Measurements from ENCODE around the gene FXYD3. TPM values are rescaled to one million over a fixed set of nuclear protein-coding genes. Genes with fewer than 3 reads are reported as not detected.
A peak's percentile ranks its signal among the peaks of the same experiment; 100 is the strongest.

FXYD3 gene
- total RNA-seq, result not detected

GRCh38 chr19:35115177-35115951, at the start of gene FXYD3:
Gene FXYD3, plus strand, starts transcription at chr19:35115823. Its CDS starts 3,554 bp downstream, at chr19:35119377.
- H3K4me1 Mint-ChIP-seq (ENCODE audit: low read depth), result peaks cover 4% of the 10 kb centered on the region
- intact Hi-C loops (cut with micrococcal nuclease), result loop anchor here (2.0 kb wide), 1 partner anchor 25 kb away; no protein-coding TSS in a partner anchor
- CTCF ChIA-PET, result interaction anchor here (0.6 to 2.1 kb wide), 13 partner anchors 9 to 475 kb away, joined by 3 to 13 read pairs (median 4); no protein-coding TSS in a partner anchor
- no peaks in the 10 kb centered on the region for H3K27me3 Mint-ChIP-seq (ENCODE audit: low read depth)
- H3K4me3 Mint-ChIP-seq, result no peak within 1 kb of the TSS
- no peaks in the 10 kb centered on the region for H3K9me3 Mint-ChIP-seq
- H3K36me3 Mint-ChIP-seq (ENCODE audit: low read depth), result no peaks in the 10 kb centered on the region
- DNase-seq, result no peak
- H3K27ac Mint-ChIP-seq, result no peak within 1 kb of the TSS

- Mint-ChIP-seq H3K9me3 (peaks cover 6% of the 10 kb centered on the region), H3K27me3 (ENCODE audit: low read depth) (no peaks in the 10 kb centered on the region), H3K4me1 (ENCODE audit: low read depth) (peaks cover 24% of the 10 kb centered on the region), H3K36me3 (ENCODE audit: low read depth) (no peaks in the 10 kb centered on the region), H3K4me3 (no peak overlapping the region), H3K27ac (no peak overlapping the region)
- DNase-seq, result no peak
- intact Hi-C loops (cut with micrococcal nuclease), result loop anchor here (5.0 kb wide), 1 partner anchor 56 kb away; no protein-coding TSS in a partner anchor
- CTCF ChIA-PET, result interaction anchor here (0.6 to 2.3 kb wide), 23 partner anchors 10 to 177 kb away, joined by 3 to 35 read pairs (median 5); partner anchors contain the start of genes FXYD5 and LGI4
These were observed 49.5 kb upstream of the FXYD3 start for GRCh38 chr19:35066121-35066520.

GRCh38 chr19:35066691-35067563, 48.7 kb upstream of the FXYD3 start:
- H3K4me3 Mint-ChIP-seq, result peak overlapping the region; percentile 22
- intact Hi-C loops (cut with micrococcal nuclease), result loop anchor here (1.0 to 5.0 kb wide), 5 partner anchors 23 to 74 kb away; partner anchors contain the start of gene LGI4
- DNase-seq, result peak; percentile 96
- peak overlapping the region; percentile 46 for H3K27ac Mint-ChIP-seq
- H3K27me3 Mint-ChIP-seq (ENCODE audit: low read depth), result no peaks in the 10 kb centered on the region
- H3K9me3 Mint-ChIP-seq, result peaks cover 6% of the 10 kb centered on the region
- H3K36me3 Mint-ChIP-seq (ENCODE audit: low read depth), result no peaks in the 10 kb centered on the region
- peaks cover 24% of the 10 kb centered on the region for H3K4me1 Mint-ChIP-seq (ENCODE audit: low read depth)
- CTCF ChIA-PET, result interaction anchor here (0.6 to 2.3 kb wide), 33 partner anchors 8 to 1212 kb away, joined by 3 to 35 read pairs (median 5); partner anchors contain the start of genes FXYD5 and LGI4

- H3K27me3 Mint-ChIP-seq (ENCODE audit: low read depth), result no peaks in the 10 kb centered on the region
- intact Hi-C loops (cut with micrococcal nuclease), result loop anchor here (5.0 kb wide), 1 partner anchor 53 kb away; no protein-coding TSS in a partner anchor
These were observed 46.5 kb upstream of the FXYD3 start for GRCh38 chr19:35068941-35069634.

GRCh38 chr19:35069696-35070095, 45.9 kb upstream of the FXYD3 start:
- Mint-ChIP-seq H3K27me3 (ENCODE audit: low read depth) (no peaks in the 10 kb centered on the region), H3K9me3 (peaks cover 6% of the 10 kb centered on the region), H3K36me3 (ENCODE audit: low read depth) (no peaks in the 10 kb centered on the region), H3K27ac (no peak overlapping the region), H3K4me1 (ENCODE audit: low read depth) (peaks cover 10% of the 10 kb centered on the region), H3K4me3 (no peak overlapping the region)
- CTCF ChIA-PET, result interaction anchor here (0.6 to 2.0 kb wide), 8 partner anchors 11 to 388 kb away, joined by 3 to 8 read pairs (median 3); no protein-coding TSS in a partner anchor
- DNase-seq, result no peak
- intact Hi-C loops (cut with micrococcal nuclease), result loop anchor here (5.0 kb wide), 1 partner anchor 53 kb away; no protein-coding TSS in a partner anchor

More at GRCh38 chr19:35068941-35069634, 46.5 kb upstream of the FXYD3 start:
- peaks cover 6% of the 10 kb centered on the region for H3K9me3 Mint-ChIP-seq
- no peaks in the 10 kb centered on the region for H3K36me3 Mint-ChIP-seq (ENCODE audit: low read depth)
- CTCF ChIA-PET, result interaction anchor here (0.8 to 2.0 kb wide), 4 partner anchors 23 to 72 kb away, joined by 3 to 8 read pairs (median 6); no protein-coding TSS in a partner anchor
- no peak overlapping the region for H3K4me3 Mint-ChIP-seq
- H3K27ac Mint-ChIP-seq, result no peak overlapping the region
- H3K4me1 Mint-ChIP-seq (ENCODE audit: low read depth), result peaks cover 15% of the 10 kb centered on the region
- no peak for DNase-seq

GRCh38 chr19:35070471-35070870, 45.2 kb upstream of the FXYD3 start:
- peaks cover 6% of the 10 kb centered on the region for H3K9me3 Mint-ChIP-seq
- H3K27me3 Mint-ChIP-seq (ENCODE audit: low read depth), result no peaks in the 10 kb centered on the region

GRCh38 chr19:35073516-35073915, 42.1 kb upstream of the FXYD3 start:
- H3K27me3 Mint-ChIP-seq (ENCODE audit: low read depth), result no peaks in the 10 kb centered on the region
- no peak overlapping the region for H3K4me3 Mint-ChIP-seq
- CTCF ChIA-PET, result no interaction called here
- DNase-seq, result no peak
- H3K36me3 Mint-ChIP-seq (ENCODE audit: low read depth), result no peaks in the 10 kb centered on the region
- peaks cover 6% of the 10 kb centered on the region for H3K9me3 Mint-ChIP-seq
- no peak overlapping the region for H3K27ac Mint-ChIP-seq
- H3K4me1 Mint-ChIP-seq (ENCODE audit: low read depth), result no peaks in the 10 kb centered on the region
- intact Hi-C loops (cut with micrococcal nuclease), result no loop called here

More at GRCh38 chr19:35070471-35070870, 45.2 kb upstream of the FXYD3 start:
- Mint-ChIP-seq H3K27ac (no peak overlapping the region), H3K36me3 (ENCODE audit: low read depth) (no peaks in the 10 kb centered on the region), H3K4me3 (no peak overlapping the region), H3K4me1 (ENCODE audit: low read depth) (peaks cover 8% of the 10 kb centered on the region)
- CTCF ChIA-PET, result interaction anchor here (0.6 to 2.0 kb wide), 8 partner anchors 11 to 387 kb away, joined by 3 to 8 read pairs (median 4); no protein-coding TSS in a partner anchor
- intact Hi-C loops (cut with micrococcal nuclease), result no loop called here
- no peak for DNase-seq

GRCh38 chr19:35073941-35074340, 41.7 kb upstream of the FXYD3 start:
- intact Hi-C loops (cut with micrococcal nuclease), result no loop called here
- Mint-ChIP-seq H3K9me3 (peaks cover 6% of the 10 kb centered on the region), H3K27me3 (ENCODE audit: low read depth) (no peaks in the 10 kb centered on the region), H3K4me1 (ENCODE audit: low read depth) (no peaks in the 10 kb centered on the region), H3K36me3 (ENCODE audit: low read depth) (no peaks in the 10 kb centered on the region), H3K27ac (no peak overlapping the region), H3K4me3 (no peak overlapping the region)
- DNase-seq, result no peak
- CTCF ChIA-PET, result no interaction called here

GRCh38 chr19:35074426-35075201, 41.0 kb upstream of the FXYD3 start:
- CTCF ChIA-PET, result no interaction called here
- Mint-ChIP-seq H3K4me1 (ENCODE audit: low read depth) (no peaks in the 10 kb centered on the region), H3K36me3 (ENCODE audit: low read depth) (no peaks in the 10 kb centered on the region), H3K27ac (no peak overlapping the region), H3K4me3 (no peak overlapping the region), H3K27me3 (ENCODE audit: low read depth) (no peaks in the 10 kb centered on the region), H3K9me3 (peaks cover 6% of the 10 kb centered on the region)
- intact Hi-C loops (cut with micrococcal nuclease), result no loop called here
- no peak for DNase-seq

- Mint-ChIP-seq H3K27me3 (ENCODE audit: low read depth) (no peaks in the 10 kb centered on the region), H3K9me3 (peaks cover 4% of the 10 kb centered on the region), H3K4me3 (no peak overlapping the region), H3K27ac (no peak overlapping the region), H3K36me3 (ENCODE audit: low read depth) (no peaks in the 10 kb centered on the region), H3K4me1 (ENCODE audit: low read depth) (no peaks in the 10 kb centered on the region)
- DNase-seq, result no peak
- CTCF ChIA-PET, result no interaction called here
- intact Hi-C loops (cut with micrococcal nuclease), result no loop called here
These were observed 40.2 kb upstream of the FXYD3 start for GRCh38 chr19:35075202-35076025.

All from activated naive CD4-positive, alpha-beta T cell treated with anti-CD3 and anti-CD28 coated beads for 36 hours (primary cell).